Gastrocnemius medialis (tissue), 4 donors: ENCODE results near the gene FCGBP. TPM values are rescaled to one million over a fixed set of nuclear protein-coding genes. Genes with fewer than 3 reads are reported as not detected.

ENCODE experiments used
- ATAC-seq, 2 donors: fragments of 150-250 bp; one replicate each; pipeline ENCODE4 v1.9.1; 2016
- DNase-seq, 2 donors: peaks; one replicate each; pipeline ENCODE4 v3.0.0-alpha.2; 2019
- H3K27ac ChIP-seq, 4 donors: fragments of 200-600 bp; sonication (generic); 1 replicate in 1 of 4; 2 replicates in 3 of 4; pipeline ENCODE4 v1.5.1; 2016 to 2018; ENCODE audit warnings: mild to moderate bottlenecking in 2 of 4, moderate library complexity in 1 of 4
- H3K27me3 ChIP-seq, 3 donors: fragments of 200-600 bp; sonication (generic) in 2 of 3; 1 replicate in 1 of 3; 2 replicates in 2 of 3; pipeline versions ENCODE4 v1.5.1 to v1.6.0; 2016 to 2019; ENCODE audit warnings: mild to moderate bottlenecking in 1 of 3, moderate library complexity in 1 of 3
- H3K36me3 ChIP-seq, 2 donors: fragments of 200-600 bp; sonication (generic) in 1 of 2; one replicate each; pipeline ENCODE4 v1.5.1; 2017 to 2018
- H3K4me1 ChIP-seq, 2 donors: fragments of 200-600 bp; sonication (generic) in 1 of 2; one replicate each; pipeline ENCODE4 v1.5.1; 2016 to 2017; ENCODE audit warnings: mild to moderate bottlenecking in 2 of 2
- H3K4me3 ChIP-seq, 4 donors: fragments of 200-600 bp; sonication (generic) in 3 of 4; 1 replicate in 1 of 4; 2 replicates in 3 of 4; pipeline ENCODE4 v1.5.1; 2016 to 2019; ENCODE audit warnings: mild to moderate bottlenecking in 2 of 4
- H3K9me3 ChIP-seq, 3 donors: fragments of 200-600 bp; sonication (generic) in 2 of 3; 1 replicate in 1 of 3; 2 replicates in 2 of 3; pipeline ENCODE4 v1.5.1; 2016 to 2019
- CTCF ChIP-seq, 5 experiments: fragments of 450-650 bp in 3 of 5; fragments of 200-600 bp in 2 of 5; sonication (generic) in 2 of 5; IDR thresholded peaks in 4 of 5; conservative IDR thresholded peaks in 1 of 5; 1 replicate in 4 of 5; 2 replicates in 1 of 5; pipeline ENCODE4 v1.5.1; 2016 to 2019; ENCODE audit warnings: antibody characterized with exemption in 5 of 5, mild to moderate bottlenecking in 3 of 5, moderate library complexity in 3 of 5
- POLR2A ChIP-seq, 2 donors: fragments of 450-650 bp; IDR thresholded peaks; one replicate each; pipeline ENCODE4 v1.6.1; 2017; ENCODE audit warnings: antibody characterized with exemption in 2 of 2, mild to moderate bottlenecking in 2 of 2, moderate library complexity in 2 of 2
- in situ Hi-C, 4 donors: fragments of 200-750 bp; cut with MboI; loops; one replicate each; pipeline versions ENCODE4 v1.15.0 to v1.8.0; 2017; ENCODE audit warnings: low sequenced_read_pairs in 4 of 4
- intact Hi-C: fragments of 100-400 bp; cut with DNase I; formaldehyde crosslinking; loops from one replicate; pipeline ENCODE4 v1.15.1; 2023; ENCODE audit warnings: low total_unique reads
- total RNA-seq, 4 donors: library from RNA; depleted of rRNA; stranded (reverse); fragments of >200 nt; gene quantifications; one replicate each; pipeline versions ENCODE4 v1.1.0 to v1.2.3, GENCODE V29; 2016

Gene FCGBP
- total RNA-seq, 4 donors from 2014 or later = 2.2 to 11.2 (median 7.2) TPM

GRCh38 chr19:39951065-39951650 is 16.7 kb upstream of the FCGBP start:
- in situ Hi-C loops = loop anchor here in 1 of 4 donors (25.0 kb wide), 1 partner anchor 164 kb away; the partner anchor contains the start of gene LEUTX
- no peak overlapping the region for H3K4me3 ChIP-seq
- peaks cover 0 to 2% (median 0%) of the 10 kb centered on the region in 3 donors for H3K27me3 ChIP-seq
- H3K4me1 ChIP-seq = no peaks in the 10 kb centered on the region
- no peaks in the 10 kb centered on the region for H3K9me3 ChIP-seq
- no peak for DNase-seq
- no peak overlapping the region for H3K27ac ChIP-seq
- no peak for ATAC-seq
- TF ChIP-seq CTCF (IDR thresholded peaks at IDR 0.05 in 4 of 5, conservative IDR thresholded peaks at IDR 0.05 in 1 of 5) (no peak), POLR2A (IDR thresholded peaks at IDR 0.05) (no peak)
- intact Hi-C loops = no loop called here
- no peaks in the 10 kb centered on the region for H3K36me3 ChIP-seq

- no peak for ATAC-seq
Measured at GRCh38 chr19:39949026-39949747, 14.8 kb upstream of the FCGBP start.

GRCh38 chr19:39946532-39946931 is 12.1 kb upstream of the FCGBP start:
- no peak overlapping the region for H3K4me3 ChIP-seq
- no peaks in the 10 kb centered on the region for H3K36me3 ChIP-seq
- no peak for TF ChIP-seq POLR2A (IDR thresholded peaks at IDR 0.05)
- no peak for TF ChIP-seq CTCF (IDR thresholded peaks at IDR 0.05 in 4 of 5, conservative IDR thresholded peaks at IDR 0.05 in 1 of 5)
- H3K27ac ChIP-seq = no peak overlapping the region
- intact Hi-C loops (no loop called here), in situ Hi-C loops (no loop called here)
- peaks cover 0 to 2% (median 0%) of the 10 kb centered on the region in 3 donors for H3K27me3 ChIP-seq
- DNase-seq (no peak), ATAC-seq (no peak)
- no peaks in the 10 kb centered on the region for H3K4me1 ChIP-seq
- no peaks in the 10 kb centered on the region for H3K9me3 ChIP-seq

More at GRCh38 chr19:39949026-39949747, 14.8 kb upstream of the FCGBP start:
- no peak for TF ChIP-seq CTCF (IDR thresholded peaks at IDR 0.05 in 4 of 5, conservative IDR thresholded peaks at IDR 0.05 in 1 of 5)
- no peak for TF ChIP-seq POLR2A (IDR thresholded peaks at IDR 0.05)
- Histone ChIP-seq H3K4me3 (no peak overlapping the region), H3K27me3 (peaks cover 0 to 2% (median 0%) of the 10 kb centered on the region in 3 donors), H3K4me1 (no peaks in the 10 kb centered on the region), H3K36me3 (no peaks in the 10 kb centered on the region), H3K9me3 (no peaks in the 10 kb centered on the region), H3K27ac (no peak overlapping the region)
- no peak for DNase-seq
- in situ Hi-C loops = no loop called here
- intact Hi-C loops = no loop called here

GRCh38 chr19:39943586-39943985 is 9.2 kb upstream of the FCGBP start:
- Histone ChIP-seq H3K36me3 (no peaks in the 10 kb centered on the region), H3K9me3 (no peaks in the 10 kb centered on the region), H3K4me3 (no peak overlapping the region), H3K27me3 (peaks cover 0 to 2% (median 0%) of the 10 kb centered on the region in 3 donors), H3K4me1 (no peaks in the 10 kb centered on the region), H3K27ac (no peak overlapping the region)
- in situ Hi-C loops = no loop called here
- no peak for TF ChIP-seq CTCF (IDR thresholded peaks at IDR 0.05 in 4 of 5, conservative IDR thresholded peaks at IDR 0.05 in 1 of 5)
- no peak for TF ChIP-seq POLR2A (IDR thresholded peaks at IDR 0.05)
- intact Hi-C loops = no loop called here
- ATAC-seq (no peak), DNase-seq (no peak)
